K562 (cell line): ENCODE measurements around the gene ZEB2. TPM values are rescaled to one million over a fixed set of nuclear protein-coding genes. Genes with fewer than 3 reads are reported as not detected.

Source experiments
- CC2D1A ChIP-seq: fragments of 450-650 bp; IDR thresholded peaks from 2 replicates; pipeline ENCODE4 v1.6.1; 2017; ENCODE audit warnings: mild to moderate bottlenecking
- CEBPB ChIP-seq: fragments of 450-650 bp; IDR thresholded peaks from 2 replicates; pipeline ENCODE4 v1.6.1; 2016; ENCODE audit warnings: missing genetic modification characterization, missing compliant biosample characterization
- CEBPG ChIP-seq, 3 experiments: fragments of 200-800 bp in 1 of 3; sonication (Bioruptor generic) in 1 of 3; sonication (generic) in 1 of 3; formaldehyde crosslinking in 1 of 3; IDR thresholded peaks in 2 of 3; conservative IDR thresholded peaks in 1 of 3; 2 replicates each; pipeline versions ENCODE4 v1.6.1 to v1.8.0; 2016 to 2022; ENCODE audit warnings: missing compliant biosample characterization in 2 of 3, missing genetic modification characterization in 2 of 3, mild to moderate bottlenecking in 1 of 3, missing genetic modification reagents in 1 of 3
- CHAMP1 ChIP-seq: fragments of 450-650 bp; IDR thresholded peaks from 2 replicates; pipeline ENCODE4 v1.6.1; 2016; ENCODE audit warnings: mild to moderate bottlenecking
- CREM ChIP-seq: IDR thresholded peaks from 2 replicates; pipeline ENCODE4 v1.6.1; 2014; ENCODE audit warnings: antibody characterized with exemption, low read depth
- DPF2 ChIP-seq: fragments of 450-650 bp; IDR thresholded peaks from 2 replicates; pipeline ENCODE4 v1.6.1; 2016
- EHMT2 ChIP-seq: fragments of 450-650 bp; IDR thresholded peaks from 2 replicates; pipeline ENCODE4 v1.6.1; 2018; ENCODE audit warnings: antibody characterized with exemption
- ELF2 ChIP-seq: fragments of 250-450 bp; sonication (Bioruptor Pico); IDR thresholded peaks from 2 replicates; pipeline ENCODE4 v1.5.0; 2021; ENCODE audit warnings: mild to moderate bottlenecking
- EP300 ChIP-seq: IDR thresholded peaks from 2 replicates; pipeline ENCODE4 v1.6.1; 2012; ENCODE audit warnings: low read length, improper control_type of control experiment
- GATA2 ChIP-seq: sonication (generic); formaldehyde crosslinking; IDR thresholded peaks from 2 replicates; pipeline ENCODE4 v1.4.0; 2020; ENCODE audit warnings: mild to moderate bottlenecking, missing genetic modification reagents
- HIVEP1 ChIP-seq: fragments of 250-450 bp; sonication (Bioruptor Pico); IDR thresholded peaks from 2 replicates; pipeline ENCODE4 v1.4.0; 2020; ENCODE audit warnings: mild to moderate bottlenecking
- KDM1A ChIP-seq, 2 experiments: fragments of 450-650 bp; IDR thresholded peaks; 2 replicates each; pipeline ENCODE4 v1.6.1; 2016; ENCODE audit warnings: mild to moderate bottlenecking in 2 of 2
- MTA1 ChIP-seq: fragments of 450-650 bp; IDR thresholded peaks from 2 replicates; pipeline ENCODE4 v1.6.1; 2017; ENCODE audit warnings: borderline replicate concordance
- RCOR1 ChIP-seq, 2 experiments: IDR thresholded peaks; 2 replicates each; pipeline ENCODE4 v1.6.1; 2012; ENCODE audit warnings: low read depth in 2 of 2, low read length in 2 of 2, borderline replicate concordance in 1 of 2, improper control_type of control experiment in 1 of 2
- RHOXF2B ChIP-seq: fragments of 250-450 bp; sonication (Bioruptor Pico); conservative IDR thresholded peaks from 2 replicates; pipeline ENCODE4 v1.5.1; 2021
- SMARCA4 ChIP-seq: fragments of 450-650 bp; IDR thresholded peaks from 2 replicates; pipeline ENCODE4 v1.6.1; 2016
- SMARCE1 ChIP-seq: fragments of 450-650 bp; IDR thresholded peaks from 2 replicates; pipeline ENCODE4 v1.7.1; 2016; ENCODE audit warnings: mild to moderate bottlenecking
- TEAD4 ChIP-seq, 2 experiments: sonication (generic) in 1 of 2; formaldehyde crosslinking in 1 of 2; IDR thresholded peaks; 2 replicates each; pipeline versions ENCODE4 v1.6.1 to v1.8.0; 2012 to 2022; ENCODE audit warnings: borderline replicate concordance in 1 of 2, inconsistent platforms in 1 of 2, low read length in 1 of 2, mild to moderate bottlenecking in 1 of 2, missing genetic modification reagents in 1 of 2
- polyA plus RNA-seq, 8 experiments: library from polyadenylated mRNA; depleted of rRNA in 4 of 8; stranded (reverse) in 5 of 8; unstranded in 3 of 8; fragments of >200 nt; fragmentation: Nextera tagmentation in 2 of 8; fragmentation: Illumina TruSeq in 1 of 8; extraction: Ambion mirVana in 2 of 8; extraction: Trizol in 1 of 8; gene quantifications; 2 replicates each; pipeline versions ENCODE4 v1.2.1 to v1.2.3, GENCODE V29; 2011 to 2014; ENCODE audit warnings: inconsistent platforms in 1 of 8, missing spikeins in 1 of 8
- total RNA-seq, 7 experiments: library from RNA; depleted of rRNA in 6 of 7; stranded (reverse); fragments of >200 nt in 6 of 7; fragmentation: Illumina TruSeq in 2 of 7; extraction: Trizol in 2 of 7; gene quantifications; 2 replicates each; pipeline versions ENCODE4 v1.2.1 to v1.2.3, GENCODE V29; 2011 to 2021; ENCODE audit warnings: low replicate concordance in 1 of 7
- TF ChIP-seq, protein P1 (sequence below), 2 experiments: IDR thresholded peaks in 1 of 2; conservative IDR thresholded peaks in 1 of 2; 2 replicates each; pipeline ENCODE4 v1.6.1; 2016; ENCODE audit warnings: low read depth in 2 of 2, mild to moderate bottlenecking in 1 of 2, missing compliant biosample characterization in 1 of 2, missing genetic modification characterization in 1 of 2, moderate library complexity in 1 of 2
- TF ChIP-seq, protein P2 (sequence below): fragments of 250-450 bp; sonication (Bioruptor Pico); IDR thresholded peaks from 2 replicates; pipeline ENCODE4 v1.5.0; 2022; ENCODE audit warnings: mild to moderate bottlenecking

Gene ZEB2
- total and polyA plus RNA-seq, 9 of the 15 experiments (the other 6 are each of a cell fraction or from before 2014, with no cell fraction given), result 15.1 to 113 (median 72.3) TPM

GRCh38 chr2:144560251-144560650, 40.3 kb upstream of the ZEB2 start (continued):
- TF ChIP-seq GATA2 (CRISPR knock-in tag), result 0 out of 2 replicates have a peak, but pooled peaks have one; percentile 17
- no peak for TF ChIP-seq ELF2 (CRISPR knock-in tag)
- TF ChIP-seq KDM1A (IDR thresholded peaks at IDR 0.05), result peak in 1 of 2 experiments; percentile 8; a peak in 1 of 4 replicates
- TF ChIP-seq SMARCE1, result peak; percentile 68; the same call in 1 of the 2 replicates
- TF ChIP-seq RHOXF2B, result no peak
- no peak for TF ChIP-seq HIVEP1 (CRISPR knock-in tag)
- peak; percentile 84 for TF ChIP-seq CHAMP1
- peak; percentile 71 for TF ChIP-seq DPF2
- TF ChIP-seq EHMT2, result 0 out of 2 replicates have a peak, but pooled peaks have one; percentile 24
- TF ChIP-seq SMARCA4, result peak; percentile 58
- peak; percentile 61 for TF ChIP-seq CREM
- peak; percentile 79 for TF ChIP-seq CEBPB
- TF ChIP-seq EP300, result peak; percentile 31; the same call in 1 of the 2 replicates
- no peak for TF ChIP-seq CEBPG (CRISPR knock-in tag; IDR thresholded peaks at IDR 0.05)
- peak; percentile 48 to 74; a peak in 3 of 4 replicates for TF ChIP-seq CEBPG (tag; conservative IDR thresholded peaks at IDR 0.05 in 1 of 2, IDR thresholded peaks at IDR 0.05 in 1 of 2)
- peak in 1 of 2 experiments; percentile 43; a peak in 1 of 4 replicates for TF ChIP-seq RCOR1 (IDR thresholded peaks at IDR 0.05; ENCODE audit: borderline replicate concordance in 1 of 2, low read depth in 2 of 2, low read length in 2 of 2)
- TF ChIP-seq, protein P1, sequence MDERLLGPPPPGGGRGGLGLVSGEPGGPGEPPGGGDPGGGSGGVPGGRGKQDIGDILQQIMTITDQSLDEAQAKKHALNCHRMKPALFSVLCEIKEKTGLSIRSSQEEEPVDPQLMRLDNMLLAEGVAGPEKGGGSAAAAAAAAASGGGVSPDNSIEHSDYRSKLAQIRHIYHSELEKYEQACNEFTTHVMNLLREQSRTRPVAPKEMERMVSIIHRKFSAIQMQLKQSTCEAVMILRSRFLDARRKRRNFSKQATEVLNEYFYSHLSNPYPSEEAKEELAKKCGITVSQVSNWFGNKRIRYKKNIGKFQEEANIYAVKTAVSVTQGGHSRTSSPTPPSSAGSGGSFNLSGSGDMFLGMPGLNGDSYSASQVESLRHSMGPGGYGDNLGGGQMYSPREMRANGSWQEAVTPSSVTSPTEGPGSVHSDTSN (CRISPR knock-in tag; IDR thresholded peaks at IDR 0.05; ENCODE audit: low read depth), result no peak
- TF ChIP-seq, protein P1 (tag; conservative IDR thresholded peaks at IDR 0.05; ENCODE audit: low read depth), result 0 out of 2 replicates have a peak, but pooled peaks have one; percentile 14
- TF ChIP-seq CC2D1A, result peak; percentile 59
- TF ChIP-seq MTA1, result peak; percentile 53; the same call in 1 of the 2 replicates
- TF ChIP-seq, protein P2, sequence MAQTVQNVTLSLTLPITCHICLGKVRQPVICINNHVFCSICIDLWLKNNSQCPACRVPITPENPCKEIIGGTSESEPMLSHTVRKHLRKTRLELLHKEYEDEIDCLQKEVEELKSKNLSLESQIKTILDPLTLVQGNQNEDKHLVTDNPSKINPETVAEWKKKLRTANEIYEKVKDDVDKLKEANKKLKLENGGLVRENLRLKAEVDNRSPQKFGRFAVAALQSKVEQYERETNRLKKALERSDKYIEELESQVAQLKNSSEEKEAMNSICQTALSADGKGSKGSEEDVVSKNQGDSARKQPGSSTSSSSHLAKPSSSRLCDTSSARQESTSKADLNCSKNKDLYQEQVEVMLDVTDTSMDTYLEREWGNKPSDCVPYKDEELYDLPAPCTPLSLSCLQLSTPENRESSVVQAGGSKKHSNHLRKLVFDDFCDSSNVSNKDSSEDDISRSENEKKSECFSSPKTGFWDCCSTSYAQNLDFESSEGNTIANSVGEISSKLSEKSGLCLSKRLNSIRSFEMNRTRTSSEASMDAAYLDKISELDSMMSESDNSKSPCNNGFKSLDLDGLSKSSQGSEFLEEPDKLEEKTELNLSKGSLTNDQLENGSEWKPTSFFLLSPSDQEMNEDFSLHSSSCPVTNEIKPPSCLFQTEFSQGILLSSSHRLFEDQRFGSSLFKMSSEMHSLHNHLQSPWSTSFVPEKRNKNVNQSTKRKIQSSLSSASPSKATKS (CRISPR knock-in tag), result no peak
- TF ChIP-seq TEAD4 (IDR thresholded peaks at IDR 0.05; ENCODE audit: low read length), result 0 out of 2 replicates have a peak, but pooled peaks have one; percentile 20
- no peak for TF ChIP-seq TEAD4 (CRISPR knock-in tag; IDR thresholded peaks at IDR 0.05; ENCODE audit: borderline replicate concordance)
